Measurements from ENCODE around the gene PMIS2. TPM values are rescaled to one million over a fixed set of nuclear protein-coding genes. Genes with fewer than 3 reads are reported as not detected.

The PMIS2 gene
- total and polyA plus RNA-seq, 2 of the 8 experiments (the other 6 are each of a cell fraction or from before 2014, with no cell fraction given) = not detected

DNA sequence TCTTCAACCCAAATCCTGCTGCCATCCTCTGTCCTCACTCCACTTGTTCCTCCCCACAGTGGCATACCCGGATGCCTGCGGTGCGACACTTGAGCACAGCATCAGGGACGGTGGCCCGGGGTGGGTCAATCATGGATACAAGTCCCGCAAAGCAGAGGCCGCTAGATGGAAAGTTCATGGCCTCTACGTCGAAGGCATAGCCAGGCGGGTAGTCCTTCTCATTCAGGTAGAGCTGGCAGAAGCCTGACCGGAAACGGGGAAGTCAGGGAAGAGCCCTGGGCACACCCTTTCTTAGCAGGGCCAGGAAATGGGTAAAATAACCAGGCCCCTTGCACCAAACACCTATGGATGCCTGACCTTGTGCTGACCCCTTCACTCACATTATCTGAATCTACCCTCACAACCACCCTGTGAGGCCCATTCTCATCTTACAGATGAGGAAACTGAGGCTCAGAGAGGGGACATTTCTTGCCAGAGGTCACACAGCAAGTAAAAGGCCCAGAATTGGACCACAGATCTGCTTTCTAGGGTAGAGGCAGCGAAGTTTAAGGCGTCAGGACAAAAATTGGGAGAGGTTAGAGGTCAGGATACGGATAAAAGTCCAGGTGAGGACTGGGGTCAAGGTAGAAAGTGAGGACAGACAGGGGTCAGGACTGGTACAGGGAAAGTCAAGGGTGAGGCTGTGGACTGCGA is 29.0 kb upstream of the PMIS2 start:
- Histone ChIP-seq H2BK20ac (ENCODE audit: low read length) (no peak overlapping the region), H3K4me2 (ENCODE audit: insufficient read depth in 1 of 2, low read depth in 2 of 2, low read length in 2 of 2) (peak overlapping the region; percentile 42 to 92), H4K8ac (ENCODE audit: extremely low read depth, insufficient read depth, low read length) (0 out of 2 replicates have a peak overlapping the region, but pooled peaks have one; percentile 48), H3K79me1 (ENCODE audit: low read depth, low read length) (no peaks in the 10 kb centered on the region), H3K4me3 (ENCODE audit: extremely low read depth in 1 of 4, insufficient read depth in 2 of 4, low read depth in 3 of 4, low read length in 4 of 4) (peak overlapping the region; percentile 52 to 65 (median 62); a peak in 7 of 8 replicates), H3K56ac (replicated peaks; ENCODE audit: insufficient read length, low read depth, low read length) (no peak overlapping the region), H3K14ac (ENCODE audit: insufficient read length) (no peak overlapping the region), H2AFZ (ENCODE audit: low read length) (peak overlapping the region; percentile 91; the same call in 1 of the 2 replicates), H2BK12ac (ENCODE audit: low read depth, low read length) (no peak overlapping the region), H3K36me3 (ENCODE audit: control insufficient read depth in 2 of 4, insufficient read depth in 4 of 4, low read length in 3 of 4) (no peaks in the 10 kb centered on the region), H3K9me3 (ENCODE audit: insufficient read depth in 2 of 2, low read depth in 1 of 2, low read length in 1 of 2) (no peaks in the 10 kb centered on the region; a peak in 1 of 4 replicates), H4K20me1 (replicated peaks in 1 of 2; ENCODE audit: control insufficient read depth in 1 of 2, insufficient read depth in 2 of 2, low read length in 2 of 2) (peaks cover 7 to 8% of the 10 kb centered on the region in 2 experiments), H2BK5ac (ENCODE audit: low read depth, low read length) (0 out of 2 replicates have a peak overlapping the region, but pooled peaks have one; percentile 47), H2AK5ac (ENCODE audit: low read depth, low read length) (no peak overlapping the region), H3K27ac (ENCODE audit: low read depth, low read length) (no peak overlapping the region), H3K23me2 (ENCODE audit: low read depth, low read length) (peaks cover 4% of the 10 kb centered on the region; the same call in 1 of the 2 replicates), H3K4me1 (replicated peaks in 1 of 4; ENCODE audit: control insufficient read depth in 3 of 4, insufficient read depth in 4 of 4, low read length in 3 of 4) (peaks cover 0 to 6% (median 4%) of the 10 kb centered on the region in 4 experiments; a peak in 3 of 7 replicates), H3K79me2 (ENCODE audit: control insufficient read depth in 1 of 2, insufficient read depth in 2 of 2, low read length in 2 of 2) (no peaks in the 10 kb centered on the region), H3K27me3 (replicated peaks in 1 of 4; ENCODE audit: control insufficient read depth in 3 of 4, extremely low read depth in 1 of 4, insufficient read depth in 3 of 4, low read length in 3 of 4) (peaks cover 0 to 16% (median 12%) of the 10 kb centered on the region in 4 experiments; a peak in 5 of 7 replicates), H4K91ac (replicated peaks; ENCODE audit: insufficient read length, low read length) (no peak overlapping the region), H2BK120ac (replicated peaks; ENCODE audit: low read depth, low read length) (no peak overlapping the region), H2BK15ac (ENCODE audit: low read length) (0 out of 2 replicates have a peak overlapping the region, but pooled peaks have one; percentile 61), H3K18ac (ENCODE audit: extremely low read depth, low read length) (no peak overlapping the region), H3K9ac (replicated peaks in 1 of 4; ENCODE audit: extremely low read depth in 1 of 4, low read depth in 3 of 4, low read length in 3 of 4) (no peak overlapping the region; a peak in 1 of 7 replicates), H4K5ac (ENCODE audit: insufficient read length, low read depth, low read length) (no peak overlapping the region), H3K4ac (replicated peaks; ENCODE audit: insufficient read length, low read depth, low read length) (no peak overlapping the region), H3K23ac (ENCODE audit: insufficient read length) (no peak overlapping the region)
- ChIA-PET POLR2A (ENCODE audit: partially characterized antibody) (interaction anchor here (0.6 to 3.2 kb wide), 12 partner anchors 9 to 208 kb away, joined by 3 to 9 read pairs (median 4); partner anchors contain the start of genes COX6B1 and ETV2), CTCF (ENCODE audit: partially characterized antibody) (interaction anchor here (1.0 to 7.7 kb wide), 28 partner anchors 8 to 191 kb away, joined by 3 to 90 read pairs (median 5); partner anchors contain the start of genes HAUS5 and PMIS2)
- TF ChIP-seq HDAC2 (IDR thresholded peaks at IDR 0.05; ENCODE audit: borderline replicate concordance in 1 of 2, low read depth in 2 of 2, low read length in 2 of 2) (0 out of 4 replicates have a peak, but pooled peaks of 1 of the 2 experiments have one; percentile 6), TEAD4 (IDR thresholded peaks at IDR 0.05; ENCODE audit: low read depth, low read length) (no peak)
- DNase-seq (ENCODE audit: low read depth in 1 of 2, low spot score in 2 of 2) (no peak), FAIRE-seq (no peak)
- WGBS, 2 experiments (ENCODE audit: extremely low coverage in 1 of 2, insufficient coverage in 1 of 2, insufficient read length in 1 of 2, insufficient replicate concordance in 2 of 2, low coverage in 1 of 2, low lambda C conversion rate in 2 of 2, missing lambda C conversion rate in 1 of 2) = 81% methylated on average over 16 of the region's 16 CpGs; no CpG with 5 or more reads in 1 of the 2 experiments
